Measurements from ENCODE around the gene PRSS53.
A peak's percentile ranks its signal among the peaks of the same experiment; 100 is the strongest.
"Not testable (repeated sequence)": the region's sequence is repeated elsewhere in the genome, so short reads cannot be mapped to it uniquely, and the experiment has no call there.

The PRSS53 gene

GRCh38 chr16:31109622-31110021, 20.9 kb upstream of the PRSS53 start:
- H3K4me3 ChIP-seq (ENCODE audit: low read length): no peak overlapping the region
- TF ChIP-seq, protein P1, sequence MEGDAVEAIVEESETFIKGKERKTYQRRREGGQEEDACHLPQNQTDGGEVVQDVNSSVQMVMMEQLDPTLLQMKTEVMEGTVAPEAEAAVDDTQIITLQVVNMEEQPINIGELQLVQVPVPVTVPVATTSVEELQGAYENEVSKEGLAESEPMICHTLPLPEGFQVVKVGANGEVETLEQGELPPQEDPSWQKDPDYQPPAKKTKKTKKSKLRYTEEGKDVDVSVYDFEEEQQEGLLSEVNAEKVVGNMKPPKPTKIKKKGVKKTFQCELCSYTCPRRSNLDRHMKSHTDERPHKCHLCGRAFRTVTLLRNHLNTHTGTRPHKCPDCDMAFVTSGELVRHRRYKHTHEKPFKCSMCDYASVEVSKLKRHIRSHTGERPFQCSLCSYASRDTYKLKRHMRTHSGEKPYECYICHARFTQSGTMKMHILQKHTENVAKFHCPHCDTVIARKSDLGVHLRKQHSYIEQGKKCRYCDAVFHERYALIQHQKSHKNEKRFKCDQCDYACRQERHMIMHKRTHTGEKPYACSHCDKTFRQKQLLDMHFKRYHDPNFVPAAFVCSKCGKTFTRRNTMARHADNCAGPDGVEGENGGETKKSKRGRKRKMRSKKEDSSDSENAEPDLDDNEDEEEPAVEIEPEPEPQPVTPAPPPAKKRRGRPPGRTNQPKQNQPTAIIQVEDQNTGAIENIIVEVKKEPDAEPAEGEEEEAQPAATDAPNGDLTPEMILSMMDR (IDR thresholded peaks at IDR 0.05; ENCODE audit: insufficient read depth, low read depth, low read length, missing control alignments): no peak
- no peak for DNase-seq (ENCODE audit: low read depth)

DNA sequence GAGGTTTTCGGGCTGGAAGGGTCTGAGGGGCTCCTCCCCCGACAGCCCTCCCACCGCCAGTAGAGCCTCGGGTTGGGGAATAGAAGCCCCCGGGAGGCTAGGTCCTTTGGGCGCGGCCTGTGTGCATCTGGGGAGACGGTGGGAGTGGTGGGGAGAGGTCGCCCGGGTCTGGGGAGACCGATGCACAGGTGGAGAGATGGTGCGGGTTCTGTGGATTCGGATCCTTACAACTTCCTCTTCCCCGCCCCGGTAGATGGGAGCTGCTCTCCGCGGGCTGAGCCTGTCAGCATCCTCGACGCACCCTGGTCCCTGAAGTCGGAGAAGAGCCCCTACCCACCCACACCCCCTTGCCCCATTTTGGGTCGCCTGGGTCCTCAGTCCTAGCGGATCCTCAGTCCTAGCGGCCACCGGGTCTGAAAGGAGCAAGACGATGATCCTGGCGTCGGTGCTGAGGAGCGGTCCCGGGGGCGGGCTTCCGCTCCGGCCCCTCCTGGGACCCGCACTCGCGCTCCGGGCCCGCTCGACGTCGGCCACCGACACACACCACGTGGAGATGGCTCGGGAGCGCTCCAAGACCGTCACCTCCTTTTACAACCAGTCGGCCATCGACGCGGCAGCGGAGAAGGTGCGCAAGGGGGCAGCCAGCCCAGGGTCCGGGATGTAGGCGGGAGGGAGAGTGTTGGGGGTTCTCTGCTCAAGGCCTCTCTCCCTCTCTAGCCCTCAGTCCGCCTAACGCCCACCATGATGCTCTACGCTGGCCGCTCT, 20.2 kb upstream of the PRSS53 start:
- TF ChIP-seq, protein P1 (IDR thresholded peaks at IDR 0.05; ENCODE audit: insufficient read depth, low read depth, low read length, missing control alignments): no peak
- peak overlapping the region; percentile 73 for H3K4me3 ChIP-seq (ENCODE audit: low read length)
- no peak for DNase-seq (ENCODE audit: low read depth)

GRCh38 chr16:31108035-31108793, 19.5 kb upstream of the PRSS53 start, which contains the start of gene BCKDK:
TSS of gene BCKDK (plus strand) at chr16:31108386. CDS start at chr16:31109224, 838 bp downstream.
- DNase-seq (ENCODE audit: low read depth): peak; percentile 69
- peak within 1 kb of the TSS; percentile 73 for H3K4me3 ChIP-seq (ENCODE audit: low read length)
- TF ChIP-seq, protein P1 (IDR thresholded peaks at IDR 0.05; ENCODE audit: insufficient read depth, low read depth, low read length, missing control alignments): no peak

GRCh38 chr16:31107465-31107867, 18.7 kb upstream of the PRSS53 start:
- TF ChIP-seq, protein P1 (IDR thresholded peaks at IDR 0.05; ENCODE audit: insufficient read depth, low read depth, low read length, missing control alignments): no peak
- H3K4me3 ChIP-seq (ENCODE audit: low read length): no peak overlapping the region
- DNase-seq (ENCODE audit: low read depth): no peak

- TF ChIP-seq, protein P1 (IDR thresholded peaks at IDR 0.05; ENCODE audit: insufficient read depth, low read depth, low read length, missing control alignments): no peak
- DNase-seq (ENCODE audit: low read depth): no peak
Observed at GRCh38 chr16:31106509-31107464, 18.0 kb upstream of the PRSS53 start.

DNA sequence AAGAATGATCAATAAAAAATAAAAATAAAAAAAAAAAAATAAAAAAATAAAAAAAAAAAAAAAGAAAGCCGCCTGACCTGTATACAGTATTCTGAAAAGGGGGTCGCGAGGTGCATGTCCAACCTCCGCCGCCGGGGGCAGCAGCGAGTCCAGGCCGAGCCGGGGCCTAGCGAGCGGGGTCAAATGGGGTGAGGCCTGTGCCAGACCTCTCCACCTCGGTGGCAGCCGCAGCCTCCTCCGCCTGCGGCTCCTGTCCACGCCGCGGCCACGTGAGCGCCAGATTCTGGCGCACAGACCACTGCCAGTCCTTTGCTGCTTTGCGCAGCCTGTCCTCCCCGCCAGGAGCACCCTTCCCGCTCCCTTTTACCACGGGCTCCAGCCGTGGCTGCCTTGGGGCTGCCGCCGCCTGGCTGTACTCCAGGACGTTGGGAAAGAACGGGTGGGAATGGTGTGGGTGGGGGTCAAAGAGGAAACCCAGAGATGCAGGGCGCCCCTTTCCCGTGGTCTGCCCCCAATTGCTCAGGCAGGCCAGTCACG, 17.0 kb upstream of the PRSS53 start:
- TF ChIP-seq, protein P1 (IDR thresholded peaks at IDR 0.05; ENCODE audit: insufficient read depth, low read depth, low read length, missing control alignments): peak; percentile 68
- DNase-seq (ENCODE audit: low read depth): peak; percentile 44
- H3K4me3 ChIP-seq (ENCODE audit: low read length): no peak overlapping the region

More at GRCh38 chr16:31106509-31107464, 18.0 kb upstream of the PRSS53 start:
- H3K4me3 ChIP-seq (ENCODE audit: low read length): no peak overlapping the region

- DNase-seq (ENCODE audit: low read depth); H3K4me3 ChIP-seq (ENCODE audit: low read length): not testable (repeated sequence)
Observed at GRCh38 chr16:31100876-31101641, 12.3 kb upstream of the PRSS53 start.

All from epithelial cell of esophagus (primary cell).